Measurements from ENCODE around the gene DDX1. TPM values are rescaled to one million over a fixed set of nuclear protein-coding genes. Genes with fewer than 3 reads are reported as not detected.
"Not testable (repeated sequence)": the region's sequence is repeated elsewhere in the genome, so short reads cannot be mapped to it uniquely, and the experiment has no call there.

Gene DDX1
- total RNA-seq, 1 experiment from 2014 or later, result 53.1 TPM

DNA sequence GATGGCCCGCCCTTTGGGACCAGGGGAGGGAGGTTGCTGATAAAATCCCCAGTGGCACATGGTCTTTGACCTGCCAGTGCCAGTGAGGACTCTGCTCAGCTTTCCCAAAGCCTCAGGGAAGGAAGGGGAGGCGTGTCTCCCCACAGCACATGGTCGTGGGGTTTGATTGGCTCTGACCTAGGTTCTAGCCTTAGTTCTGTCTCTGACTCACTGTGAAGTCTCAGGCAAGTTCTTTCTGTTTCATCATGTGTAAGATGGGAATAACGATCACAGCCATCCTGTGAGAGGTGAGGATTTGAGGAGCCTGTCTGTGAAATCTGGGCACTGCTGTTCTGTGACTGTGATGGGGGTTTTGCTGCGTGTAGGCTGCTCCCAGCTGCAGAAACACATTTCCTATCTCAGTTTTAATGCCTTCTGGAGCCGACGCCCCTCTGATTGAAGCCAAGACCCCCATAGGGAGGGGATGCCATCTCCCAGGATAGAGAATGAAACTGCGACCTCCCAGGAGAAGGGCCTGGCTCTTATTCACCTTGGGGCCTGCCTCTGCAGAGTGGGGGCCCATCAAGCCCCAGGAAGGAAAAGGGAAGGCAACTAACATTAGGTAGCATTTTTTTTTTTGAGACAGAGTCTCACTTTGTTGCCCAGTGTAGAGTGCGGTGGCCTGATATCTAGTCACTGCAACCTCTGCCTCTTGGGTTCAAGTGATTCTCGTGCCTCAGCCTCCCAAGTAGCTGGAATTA is 84.0 kb downstream of the DDX1 start:
- peak; percentile 24 for DNase-seq (ENCODE audit: low spot score)

DNA sequence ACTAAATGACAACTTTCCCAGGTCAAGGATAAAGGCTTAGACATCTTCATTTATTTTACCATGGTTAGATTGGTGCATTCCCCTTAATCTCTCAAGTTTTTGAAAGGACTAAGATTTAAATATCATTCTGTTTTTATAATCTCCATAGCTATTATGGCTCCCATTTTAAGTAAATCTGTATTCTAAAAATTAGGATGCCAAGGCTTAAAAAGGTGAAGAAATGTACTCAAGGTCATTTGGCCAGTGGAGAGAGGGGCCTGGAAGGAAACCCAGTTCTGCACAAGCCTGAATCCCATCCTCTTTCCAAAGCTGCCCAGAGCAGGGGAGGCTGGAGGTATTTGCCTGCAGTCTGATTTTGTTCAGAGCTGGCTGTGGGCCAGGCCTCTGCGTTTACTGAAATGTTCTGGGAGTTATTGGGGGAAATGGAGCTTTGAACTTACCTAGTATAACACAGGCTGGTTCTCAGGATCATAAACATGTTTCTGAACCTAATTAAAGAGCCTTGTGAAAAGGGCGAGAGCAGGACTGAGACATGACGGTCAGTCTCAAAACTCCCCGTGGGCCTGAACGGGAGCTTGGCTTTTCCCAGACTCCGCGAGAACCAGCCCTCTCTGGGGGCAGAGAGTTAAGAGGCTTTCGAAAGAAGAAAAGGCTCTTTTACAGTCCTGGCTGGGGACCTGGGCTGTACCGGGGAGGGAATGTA is 85.6 kb downstream of the DDX1 start:
- DNase-seq (ENCODE audit: low spot score), result no peak

DNA sequence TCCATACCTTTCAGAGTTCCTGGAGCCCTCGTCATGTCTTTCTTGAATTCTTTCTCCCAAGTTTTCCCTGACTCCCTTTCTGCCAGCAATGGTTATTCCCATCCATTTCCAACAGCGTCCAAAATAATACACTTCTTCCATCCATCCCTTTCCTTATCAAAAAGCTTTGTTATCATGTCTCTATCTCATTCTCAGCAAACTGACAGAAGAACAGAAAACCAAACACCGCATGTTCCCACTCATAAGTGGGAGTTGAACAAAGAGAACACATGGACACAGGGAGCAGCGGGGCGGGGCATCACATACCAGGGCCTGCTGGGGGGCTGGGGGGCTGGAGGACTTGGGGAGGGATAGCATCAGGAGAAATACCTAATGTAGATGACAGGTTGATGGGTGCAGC is 86.7 kb downstream of the DDX1 start:
- DNase-seq (ENCODE audit: low spot score), result no peak

DNA sequence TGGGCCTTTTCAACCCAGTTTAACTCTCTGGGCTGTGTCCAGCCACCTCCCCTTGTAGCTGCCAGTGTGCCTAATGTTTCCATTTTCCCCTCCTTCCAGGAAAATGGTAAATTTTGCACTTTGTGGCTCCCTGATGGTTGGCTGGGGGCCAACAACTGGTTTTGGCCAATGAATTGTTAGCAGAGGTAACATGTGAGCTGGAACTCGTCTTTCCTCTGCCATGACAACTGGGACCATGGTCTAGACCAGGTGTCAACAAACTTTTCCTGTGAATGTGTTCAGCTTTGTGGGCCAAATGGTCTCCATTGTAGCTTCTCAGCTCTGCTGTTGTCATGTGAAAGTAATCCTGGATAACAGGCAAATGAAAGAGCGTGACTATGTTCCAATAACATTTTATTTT is 87.2 kb downstream of the DDX1 start:
- no peak for DNase-seq (ENCODE audit: low spot score)

DNA sequence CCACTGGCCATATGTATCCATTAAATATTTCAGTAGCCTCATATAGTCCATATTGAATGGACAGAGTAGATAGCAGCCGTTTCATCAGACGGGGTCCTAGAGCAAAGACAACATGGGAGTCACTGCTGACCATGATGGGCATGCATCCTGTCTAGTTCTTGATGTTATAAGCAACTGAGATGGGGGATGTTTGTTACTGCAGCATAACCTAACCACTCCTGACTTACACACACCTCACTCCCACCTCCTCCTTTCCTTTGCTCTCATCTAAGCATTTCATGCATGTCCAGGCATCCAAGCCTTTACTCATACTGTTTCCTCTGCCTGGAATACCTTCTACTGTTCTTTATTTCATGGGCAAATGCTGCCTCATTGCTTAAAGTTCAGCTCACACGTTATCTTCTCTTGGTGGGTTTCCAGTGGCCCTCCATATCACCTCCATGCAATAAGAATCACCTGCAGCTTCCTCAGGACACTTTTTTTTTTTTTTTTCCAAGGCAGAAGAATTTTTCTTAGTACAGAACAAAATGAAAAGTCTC is 87.8 kb downstream of the DDX1 start:
- no peak for DNase-seq (ENCODE audit: low spot score)

DNA sequence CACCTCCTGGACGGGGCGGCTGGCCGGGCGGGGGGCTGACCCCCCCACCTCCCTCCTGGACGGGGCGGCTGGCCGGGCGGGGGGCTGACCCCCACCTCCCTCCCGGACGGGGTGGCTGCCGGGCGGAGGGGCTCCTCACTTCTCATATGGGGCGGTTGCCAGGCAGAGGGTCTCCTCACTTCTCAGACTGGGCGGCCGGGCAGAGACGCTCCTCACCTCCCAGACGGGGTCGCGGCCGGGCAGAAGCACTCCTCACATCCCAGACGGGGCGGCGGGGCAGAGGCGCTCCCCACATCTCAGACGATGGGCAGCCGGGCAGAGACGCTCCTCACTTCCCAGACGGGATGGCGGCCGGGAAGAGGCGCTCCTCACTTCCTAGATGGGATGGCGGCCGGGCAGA is 88.5 kb downstream of the DDX1 start:
- DNase-seq (ENCODE audit: low spot score), result not testable (repeated sequence)

Other genes starting within 250 kb of the DDX1 start
- gene NBAS, start 30.5 kb upstream of the DDX1 start, total RNA-seq (2014; rRNA removed; shearing (Covaris generic)), result 16.2 and 18.2 TPM in 2 replicates